GM18502 (cell line): Measurements from ENCODE around the gene OSGEP.
A peak's percentile ranks its signal among the peaks of the same experiment; 100 is the strongest.
"Not testable (repeated sequence)": the region's sequence is repeated elsewhere in the genome, so short reads cannot be mapped to it uniquely, and the experiment has no call there.

Experiments
- ATAC-seq: cut with Tn5 transposase; IDR thresholded peaks from one replicate; pipeline ENCODE4 v1.9.1; 2021; ENCODE audit warnings: mild to moderate bottlenecking; ENCODE audit not compliant: unreplicated experiment, poor library complexity

OSGEP gene

GRCh38 chr14:20470603-20470901, 15.9 kb upstream of the OSGEP start:
- ATAC-seq: no peak

- peak; percentile 43 for ATAC-seq
These were observed 15.4 kb upstream of the OSGEP start for GRCh38 chr14:20469890-20470602.

- ATAC-seq: peak; percentile 95
These were observed 14.8 kb upstream of the OSGEP start, which contains the start of gene PNP for GRCh38 chr14:20469242-20469889. PNP (plus strand) TSS chr14:20469406; CDS start chr14:20469525, 119 bp downstream.

- ATAC-seq: peak; percentile 13
These were observed 14.2 kb upstream of the OSGEP start for GRCh38 chr14:20468764-20469241.

- peak; percentile 95 for ATAC-seq
These were observed 6.9 kb upstream of the OSGEP start, which contains the start of gene PIP4P1 for GRCh38 chr14:20461225-20462141. PIP4P1 (minus strand) TSS chr14:20461434; CDS start chr14:20461325, 109 bp downstream.

GRCh38 chr14:20460458-20461224, 6.0 kb upstream of the OSGEP start:
- peak; percentile 11 for ATAC-seq

GRCh38 chr14:20458031-20458789, 3.6 kb upstream of the OSGEP start:
- ATAC-seq: no peak

GRCh38 chr14:20456971-20457370, 2.4 kb upstream of the OSGEP start:
- ATAC-seq: no peak

- ATAC-seq: peak; percentile 62
These were observed 1.0 kb upstream of the OSGEP start for GRCh38 chr14:20455355-20456300.

- ATAC-seq: not testable (repeated sequence)
These were observed 1.8 kb downstream of the OSGEP start for GRCh38 chr14:20452831-20453230.

- ATAC-seq: no peak
These were observed 7.7 kb downstream of the OSGEP start for GRCh38 chr14:20446889-20447288.

- ATAC-seq: not testable (repeated sequence)
These were observed 11.0 kb downstream of the OSGEP start for GRCh38 chr14:20443650-20444049.

GRCh38 chr14:20441461-20441860, 13.2 kb downstream of the OSGEP start:
- no peak for ATAC-seq

- no peak for ATAC-seq
These were observed 13.7 kb downstream of the OSGEP start for GRCh38 chr14:20440882-20441281.

- ATAC-seq: no peak
These were observed 14.1 kb downstream of the OSGEP start for GRCh38 chr14:20440465-20440864.

- ATAC-seq: no peak
These were observed 15.9 kb downstream of the OSGEP start for GRCh38 chr14:20438664-20439063.

- ATAC-seq: no peak
These were observed 18.3 kb downstream of the OSGEP start for GRCh38 chr14:20436363-20436755.
